Activated naive CD8-positive, alpha-beta T cell (primary cell): ENCODE data around the gene DPP6.

ENCODE experiments used
- H3K27ac Mint-ChIP-seq: one replicate; pipeline ENCODE4 v1.8.0; 2021; ENCODE audit warnings: mixed read lengths
- H3K27me3 Mint-ChIP-seq: one replicate; pipeline ENCODE4 v1.8.0; 2021; ENCODE audit warnings: mixed read lengths
- H3K36me3 Mint-ChIP-seq: one replicate; pipeline ENCODE4 v1.8.0; 2021; ENCODE audit warnings: mixed read lengths
- H3K4me1 Mint-ChIP-seq: one replicate; pipeline ENCODE4 v1.8.0; 2021; ENCODE audit warnings: low read depth, mixed read lengths
- H3K4me3 Mint-ChIP-seq: one replicate; pipeline ENCODE4 v1.8.0; 2021; ENCODE audit warnings: mild to moderate bottlenecking, mixed read lengths
- H3K9me3 Mint-ChIP-seq: one replicate; pipeline ENCODE4 v1.8.0; 2021; ENCODE audit warnings: low read depth, mixed read lengths

The DPP6 gene

DNA sequence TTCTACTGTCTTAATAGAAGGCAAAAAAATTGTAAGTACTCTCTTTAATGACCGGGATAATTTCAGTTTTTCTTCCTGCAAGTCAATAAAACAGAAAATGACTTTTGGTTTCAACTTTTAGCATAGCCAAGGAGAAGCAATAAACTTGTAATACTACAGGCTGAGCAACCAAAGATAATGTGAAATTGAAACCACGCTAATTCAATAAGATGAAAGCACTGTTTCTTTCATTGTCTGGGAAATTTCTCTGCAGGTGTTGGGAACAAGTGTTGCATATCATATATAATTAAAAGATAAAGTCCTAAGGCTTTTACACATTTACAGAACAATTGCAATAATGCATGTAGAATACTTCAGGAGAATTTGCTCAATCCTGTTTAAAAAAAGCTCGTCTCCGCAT lies 488.4 kb downstream of the DPP6 start:
- no peaks in the 10 kb centered on the region for H3K27me3 Mint-ChIP-seq
- no peak overlapping the region for H3K27ac Mint-ChIP-seq
- H3K9me3 Mint-ChIP-seq: peaks cover 6% of the 10 kb centered on the region
- H3K4me3 Mint-ChIP-seq: no peak overlapping the region
- H3K4me1 Mint-ChIP-seq: no peaks in the 10 kb centered on the region
- no peaks in the 10 kb centered on the region for H3K36me3 Mint-ChIP-seq

DNA sequence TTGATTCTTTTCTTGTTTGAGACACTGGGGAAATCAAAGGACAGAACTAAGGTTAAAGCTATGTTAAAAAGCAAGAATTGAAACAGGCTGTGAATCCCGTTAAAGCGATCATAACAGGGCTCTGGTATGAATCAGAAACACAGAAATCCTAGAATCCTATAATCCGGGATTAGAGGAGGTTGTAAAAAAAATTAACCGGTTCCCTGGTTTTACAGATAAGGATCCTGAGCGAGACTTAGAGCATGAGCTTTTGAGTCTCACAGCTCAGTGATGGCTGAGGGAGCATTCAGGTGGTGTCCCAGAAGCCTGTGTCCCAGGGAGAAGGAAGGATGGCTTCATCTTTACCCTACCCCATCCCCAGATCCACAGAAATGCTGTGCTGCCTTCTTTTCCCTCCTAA lies 489.4 kb downstream of the DPP6 start:
- H3K36me3 Mint-ChIP-seq: no peaks in the 10 kb centered on the region
- no peak overlapping the region for H3K27ac Mint-ChIP-seq
- H3K9me3 Mint-ChIP-seq: peaks cover 6% of the 10 kb centered on the region
- H3K4me3 Mint-ChIP-seq: no peak overlapping the region
- no peaks in the 10 kb centered on the region for H3K4me1 Mint-ChIP-seq
- no peaks in the 10 kb centered on the region for H3K27me3 Mint-ChIP-seq

- Mint-ChIP-seq H3K4me1 (no peaks in the 10 kb centered on the region), H3K27me3 (no peaks in the 10 kb centered on the region), H3K4me3 (no peak overlapping the region), H3K9me3 (peaks cover 2% of the 10 kb centered on the region), H3K36me3 (no peaks in the 10 kb centered on the region), H3K27ac (no peak overlapping the region)
Measured at GRCh38 chr7:154546946-154547587, 494.9 kb downstream of the DPP6 start.

GRCh38 chr7:154553711-154554265 lies 501.6 kb downstream of the DPP6 start:
- Mint-ChIP-seq H3K4me3 (no peak overlapping the region), H3K27ac (no peak overlapping the region), H3K27me3 (no peaks in the 10 kb centered on the region), H3K36me3 (no peaks in the 10 kb centered on the region), H3K4me1 (no peaks in the 10 kb centered on the region), H3K9me3 (peaks cover 2% of the 10 kb centered on the region)

- no peak overlapping the region for H3K4me3 Mint-ChIP-seq
- H3K36me3 Mint-ChIP-seq: no peaks in the 10 kb centered on the region
- H3K27me3 Mint-ChIP-seq: peaks cover 1% of the 10 kb centered on the region
- H3K9me3 Mint-ChIP-seq: no peaks in the 10 kb centered on the region
- no peaks in the 10 kb centered on the region for H3K4me1 Mint-ChIP-seq
- no peak overlapping the region for H3K27ac Mint-ChIP-seq
Measured at GRCh38 chr7:154559454-154559853, 507.3 kb downstream of the DPP6 start.

DNA sequence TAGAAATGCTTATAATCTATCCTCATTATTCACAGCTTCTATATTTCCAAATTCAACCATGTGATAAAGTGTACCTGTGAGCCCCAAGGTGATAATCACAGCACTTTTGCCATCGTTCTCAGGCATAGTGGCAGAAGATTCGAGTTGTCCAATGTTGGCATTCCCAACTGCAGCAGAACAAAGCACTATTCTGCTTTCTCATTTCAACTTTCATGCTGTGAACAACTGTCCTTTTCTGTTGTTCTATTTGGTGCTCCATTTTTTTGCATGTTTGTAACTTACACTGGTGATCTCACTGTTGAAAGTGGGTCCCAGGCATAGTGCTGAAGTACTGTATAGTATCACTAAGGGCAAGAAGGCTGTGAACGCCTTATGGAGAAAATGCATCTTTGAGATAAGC lies 512.5 kb downstream of the DPP6 start:
- Mint-ChIP-seq H3K9me3 (peaks cover 3% of the 10 kb centered on the region), H3K36me3 (no peaks in the 10 kb centered on the region), H3K27me3 (peaks cover 1% of the 10 kb centered on the region), H3K4me1 (no peaks in the 10 kb centered on the region), H3K27ac (no peak overlapping the region), H3K4me3 (no peak overlapping the region)

GRCh38 chr7:154566877-154567276 lies 514.7 kb downstream of the DPP6 start:
- Mint-ChIP-seq H3K36me3 (no peaks in the 10 kb centered on the region), H3K9me3 (peaks cover 3% of the 10 kb centered on the region), H3K4me1 (no peaks in the 10 kb centered on the region), H3K27ac (no peak overlapping the region), H3K4me3 (no peak overlapping the region), H3K27me3 (peaks cover 1% of the 10 kb centered on the region)

DNA sequence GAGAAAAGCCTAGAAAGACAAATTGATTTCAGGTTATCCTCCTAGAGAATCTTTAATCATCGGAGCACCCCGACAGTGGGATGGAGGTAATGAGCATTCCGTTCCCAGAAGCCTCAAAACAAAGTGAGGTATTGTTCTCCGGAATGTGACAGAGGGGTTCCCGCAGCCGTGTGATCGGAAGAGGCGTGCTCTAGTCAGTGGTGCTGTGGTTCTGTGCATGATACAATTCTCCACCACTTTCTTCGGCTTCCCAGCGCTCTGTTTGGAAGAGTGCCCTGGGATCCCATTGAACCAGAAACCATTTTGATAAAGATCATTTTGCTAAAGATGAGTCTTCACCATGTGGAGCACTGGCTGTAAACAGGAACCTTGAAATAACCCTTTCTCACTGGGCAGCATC lies 516.1 kb downstream of the DPP6 start:
- Mint-ChIP-seq H3K9me3 (peaks cover 3% of the 10 kb centered on the region), H3K4me3 (no peak overlapping the region), H3K36me3 (no peaks in the 10 kb centered on the region), H3K27ac (no peak overlapping the region), H3K27me3 (no peaks in the 10 kb centered on the region), H3K4me1 (no peaks in the 10 kb centered on the region)

GRCh38 chr7:154569916-154570315 lies 517.7 kb downstream of the DPP6 start:
- H3K36me3 Mint-ChIP-seq: no peaks in the 10 kb centered on the region
- no peaks in the 10 kb centered on the region for H3K4me1 Mint-ChIP-seq
- H3K27ac Mint-ChIP-seq: no peak overlapping the region
- H3K27me3 Mint-ChIP-seq: no peaks in the 10 kb centered on the region
- H3K9me3 Mint-ChIP-seq: no peaks in the 10 kb centered on the region
- H3K4me3 Mint-ChIP-seq: no peak overlapping the region

- Mint-ChIP-seq H3K27ac (no peak overlapping the region), H3K36me3 (no peaks in the 10 kb centered on the region), H3K27me3 (no peaks in the 10 kb centered on the region), H3K4me3 (no peak overlapping the region), H3K9me3 (no peaks in the 10 kb centered on the region), H3K4me1 (no peaks in the 10 kb centered on the region)
Measured at GRCh38 chr7:154571772-154572171, 519.6 kb downstream of the DPP6 start.

DNA sequence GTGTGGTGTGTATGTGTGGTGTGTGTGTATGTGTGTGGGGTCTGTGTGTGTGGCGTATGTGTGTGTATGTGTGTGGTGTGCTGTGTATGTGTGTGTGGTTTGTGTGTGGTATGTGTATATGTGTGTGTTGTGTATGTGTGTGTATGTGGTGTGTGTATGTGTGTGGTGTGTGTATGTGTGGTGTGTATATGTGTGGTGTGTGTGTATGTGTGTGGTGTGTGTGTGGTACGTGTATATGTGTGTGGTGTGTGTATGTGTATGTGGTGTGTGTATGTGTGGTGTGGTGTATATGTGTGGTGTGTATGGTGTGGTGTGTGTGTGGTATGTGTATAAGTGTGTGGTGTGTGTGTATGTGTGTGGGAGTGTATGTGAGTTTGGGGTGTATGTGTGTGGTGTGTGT lies 522.0 kb downstream of the DPP6 start:
- Mint-ChIP-seq H3K9me3 (no peaks in the 10 kb centered on the region), H3K27ac (no peak overlapping the region), H3K4me3 (no peak overlapping the region), H3K36me3 (no peaks in the 10 kb centered on the region), H3K4me1 (no peaks in the 10 kb centered on the region), H3K27me3 (no peaks in the 10 kb centered on the region)

GRCh38 chr7:154575497-154575896 lies 523.3 kb downstream of the DPP6 start:
- H3K36me3 Mint-ChIP-seq: no peaks in the 10 kb centered on the region
- H3K27me3 Mint-ChIP-seq: no peaks in the 10 kb centered on the region
- H3K4me3 Mint-ChIP-seq: no peak overlapping the region
- no peaks in the 10 kb centered on the region for H3K9me3 Mint-ChIP-seq
- no peak overlapping the region for H3K27ac Mint-ChIP-seq
- no peaks in the 10 kb centered on the region for H3K4me1 Mint-ChIP-seq

GRCh38 chr7:154576604-154577003 lies 524.4 kb downstream of the DPP6 start:
- no peaks in the 10 kb centered on the region for H3K4me1 Mint-ChIP-seq
- no peaks in the 10 kb centered on the region for H3K9me3 Mint-ChIP-seq
- H3K4me3 Mint-ChIP-seq: no peak overlapping the region
- no peaks in the 10 kb centered on the region for H3K27me3 Mint-ChIP-seq
- H3K27ac Mint-ChIP-seq: no peak overlapping the region
- H3K36me3 Mint-ChIP-seq: no peaks in the 10 kb centered on the region

- Mint-ChIP-seq H3K27ac (no peak overlapping the region), H3K4me1 (no peaks in the 10 kb centered on the region), H3K4me3 (no peak overlapping the region), H3K27me3 (no peaks in the 10 kb centered on the region), H3K9me3 (no peaks in the 10 kb centered on the region), H3K36me3 (no peaks in the 10 kb centered on the region)
Measured at GRCh38 chr7:154577141-154577873, 525.1 kb downstream of the DPP6 start.

GRCh38 chr7:154578336-154578735 lies 526.1 kb downstream of the DPP6 start:
- Mint-ChIP-seq H3K27ac (no peak overlapping the region), H3K9me3 (no peaks in the 10 kb centered on the region), H3K4me1 (no peaks in the 10 kb centered on the region), H3K36me3 (no peaks in the 10 kb centered on the region), H3K4me3 (no peak overlapping the region), H3K27me3 (no peaks in the 10 kb centered on the region)

DNA sequence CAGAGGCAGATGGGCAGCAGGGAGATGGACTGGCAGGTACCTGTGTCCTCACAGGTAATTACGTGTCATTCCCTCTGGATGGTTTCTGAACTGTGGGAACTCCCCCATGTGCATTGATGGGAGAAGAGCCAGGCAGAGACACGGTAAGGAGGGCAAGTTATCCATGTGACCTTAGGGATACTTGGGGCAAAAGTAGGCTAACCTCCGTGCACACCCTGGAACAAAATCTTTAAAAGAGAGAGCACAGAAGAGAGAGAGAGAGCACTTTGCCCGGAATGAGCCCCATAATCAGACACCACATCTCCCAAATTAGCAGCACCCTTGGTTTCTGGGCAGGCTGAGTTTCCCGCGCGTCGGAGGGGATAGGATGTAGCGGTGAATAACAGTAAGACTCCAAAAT lies 527.5 kb downstream of the DPP6 start:
- Mint-ChIP-seq H3K27me3 (no peaks in the 10 kb centered on the region), H3K4me1 (no peaks in the 10 kb centered on the region), H3K4me3 (no peak overlapping the region), H3K9me3 (no peaks in the 10 kb centered on the region), H3K36me3 (no peaks in the 10 kb centered on the region), H3K27ac (no peak overlapping the region)
